ENCODE measurements around the gene NFE2L2.

NFE2L2 gene

DNA sequence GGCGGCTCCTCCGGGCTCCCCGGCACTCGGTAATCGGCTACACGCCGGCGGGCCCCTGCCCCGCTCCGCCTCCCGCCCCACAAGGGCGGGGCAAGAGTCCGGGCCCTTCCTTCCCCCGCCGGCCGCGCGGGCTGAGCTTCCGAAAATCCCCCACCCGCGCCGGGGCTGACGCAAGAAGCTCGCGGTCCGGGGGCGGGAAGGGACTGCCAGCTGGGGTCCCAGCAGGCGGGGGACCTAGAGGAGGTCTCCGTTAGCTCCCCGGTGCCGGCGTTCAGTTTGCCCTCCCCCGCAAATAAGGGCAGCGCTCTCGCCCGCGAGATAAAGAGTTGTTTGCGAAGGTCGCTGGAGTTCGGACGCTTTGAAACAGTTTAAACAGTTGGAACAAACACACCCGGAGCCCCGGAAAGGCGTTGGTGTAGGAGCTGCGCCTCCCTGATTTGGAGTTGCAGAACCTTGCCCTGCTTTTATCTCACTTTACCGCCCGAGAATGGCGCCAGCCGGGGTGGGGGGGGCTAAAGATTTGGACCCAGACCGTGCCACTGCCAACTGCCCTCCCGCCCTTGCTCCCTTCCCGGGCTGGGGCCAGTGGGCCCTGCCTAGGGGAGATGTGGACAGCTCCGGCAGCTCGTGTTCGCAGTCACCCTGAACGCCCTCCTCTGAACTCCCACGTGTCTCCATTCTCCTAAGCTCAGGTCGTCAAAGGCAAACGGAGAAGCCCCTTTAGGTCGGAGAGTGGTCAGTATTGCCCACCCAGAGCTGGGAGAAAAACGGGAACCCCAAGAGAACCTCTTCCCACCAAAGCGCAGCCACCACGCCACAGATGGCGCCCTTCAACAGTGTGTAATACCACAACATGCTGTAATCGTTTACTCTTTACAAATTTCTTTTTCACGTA is at the start of gene NFE2L2:
TSS of gene NFE2L2 (minus strand) at position 35 of the 895 bp plus-strand sequence. CDS start 151 bp downstream, outside the sequence.
- peak; percentile 94 for DNase-seq

DNA sequence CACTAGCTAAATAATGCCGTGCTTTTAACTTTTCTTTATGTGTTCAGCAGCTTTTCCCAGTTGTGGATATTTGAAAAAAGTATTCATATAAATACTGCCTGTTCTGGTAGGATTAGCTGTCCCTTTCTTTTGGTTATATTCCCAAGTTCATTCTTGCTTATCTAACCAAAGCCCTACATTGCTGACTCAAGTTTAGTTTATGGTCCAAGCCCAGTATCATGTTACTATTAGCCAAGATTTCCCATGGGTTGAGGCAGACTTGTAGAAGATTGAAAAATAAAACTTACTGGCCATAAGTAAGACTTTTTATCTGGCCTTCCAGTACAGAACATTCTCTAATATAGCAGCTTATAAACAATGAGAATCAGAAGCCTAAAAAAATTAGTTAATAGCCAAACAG is 49.7 kb upstream of the NFE2L2 start:
- no peak for DNase-seq

DNA sequence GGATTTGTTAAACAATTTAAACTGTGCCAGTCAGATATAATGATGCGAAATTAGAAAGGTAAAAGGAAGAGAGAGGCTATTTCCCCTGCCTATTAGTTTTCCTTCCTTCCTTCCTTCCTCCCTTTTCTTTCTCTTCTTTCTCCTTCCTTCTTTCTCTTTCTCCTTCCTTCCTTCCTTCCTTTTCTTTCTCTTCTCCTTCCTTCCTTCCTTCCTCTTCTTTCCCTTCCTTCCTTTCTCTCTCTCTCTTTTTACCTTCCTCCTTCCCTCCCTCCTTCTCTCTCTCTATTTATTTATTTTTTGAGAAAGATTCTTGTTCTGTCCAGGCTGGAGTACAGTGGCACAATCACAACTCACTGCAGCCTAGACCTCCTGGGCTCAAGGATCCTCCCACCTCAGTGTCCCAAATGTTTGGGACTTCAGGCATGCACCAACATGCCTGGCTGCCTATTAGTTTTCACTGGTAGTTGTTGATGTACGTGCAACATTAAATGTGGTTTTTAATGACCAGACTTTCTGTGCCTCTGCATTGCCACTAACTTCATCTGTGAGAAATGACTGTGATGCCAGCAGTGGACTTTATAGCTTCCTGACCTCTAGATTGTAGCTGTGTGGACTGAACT is 48.7 kb upstream of the NFE2L2 start:
- DNase-seq, result no peak

DNA sequence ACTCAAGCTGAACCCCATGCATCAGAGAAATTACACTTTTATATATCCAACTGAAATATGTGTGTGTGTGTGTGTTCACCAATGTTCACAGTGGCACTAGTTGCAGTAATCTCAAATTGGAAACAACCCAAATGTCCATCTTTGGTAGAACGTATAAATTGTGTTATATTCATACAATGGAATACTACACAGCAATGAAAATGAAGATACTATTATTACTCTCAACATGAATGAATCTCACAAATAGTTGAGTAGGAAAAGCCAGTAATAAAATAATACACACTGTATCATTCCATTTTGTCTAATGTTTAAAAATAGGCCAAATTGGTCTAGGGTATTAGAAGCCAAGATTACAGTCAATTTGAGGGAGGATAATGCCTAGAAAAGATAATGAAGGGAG is 48.0 kb upstream of the NFE2L2 start:
- no peak for DNase-seq

DNA sequence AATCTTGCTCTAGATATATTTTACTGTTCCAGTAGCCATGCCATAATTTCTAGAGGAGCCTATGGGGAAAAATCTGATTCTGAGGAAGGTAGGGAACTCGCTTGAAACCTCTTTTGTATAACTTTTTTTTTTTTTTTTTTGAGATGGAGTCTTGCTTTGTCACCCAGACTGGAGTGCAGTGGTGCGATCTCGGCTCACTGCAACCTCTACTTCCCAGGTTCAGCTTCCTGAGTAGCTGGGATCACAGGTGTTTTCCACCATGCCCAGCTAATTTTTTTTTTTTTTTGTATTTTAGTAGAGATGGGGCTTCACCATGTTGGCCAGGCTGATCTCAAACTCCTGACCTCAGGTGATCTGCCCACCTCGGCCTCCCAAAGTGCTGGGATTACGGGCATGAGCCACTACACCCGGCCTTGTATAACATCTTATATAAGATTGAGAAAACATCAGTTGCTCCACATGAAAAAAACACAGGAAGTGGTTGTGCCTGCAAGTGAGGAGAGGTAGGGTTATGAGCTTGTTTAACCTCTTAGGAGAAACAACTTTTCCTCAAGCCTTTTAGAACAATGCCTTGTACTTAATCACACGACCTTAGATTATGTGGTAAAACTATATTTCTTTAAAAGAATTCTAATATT is 45.3 kb upstream of the NFE2L2 start:
- peak; percentile 21 for DNase-seq

DNA sequence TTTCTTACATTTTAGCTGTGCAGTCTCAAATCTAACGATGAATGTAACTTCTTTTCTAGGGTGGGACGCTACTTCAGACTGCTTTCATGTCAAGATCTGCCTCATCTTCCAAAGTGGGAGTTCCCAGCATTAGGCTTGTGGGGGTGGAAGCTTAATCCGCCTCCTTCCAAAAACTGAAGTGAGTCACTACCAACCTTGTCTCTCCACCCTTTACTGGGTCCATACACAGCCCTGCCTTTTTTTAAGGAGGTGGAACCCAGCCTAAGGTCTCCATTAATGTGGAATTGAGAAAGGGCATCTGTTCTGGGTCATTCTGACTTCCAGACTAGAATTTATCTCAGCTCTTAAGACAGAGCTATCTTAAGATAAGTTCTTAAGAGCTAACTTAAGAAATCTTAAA is 42.0 kb upstream of the NFE2L2 start:
- DNase-seq, result no peak

DNA sequence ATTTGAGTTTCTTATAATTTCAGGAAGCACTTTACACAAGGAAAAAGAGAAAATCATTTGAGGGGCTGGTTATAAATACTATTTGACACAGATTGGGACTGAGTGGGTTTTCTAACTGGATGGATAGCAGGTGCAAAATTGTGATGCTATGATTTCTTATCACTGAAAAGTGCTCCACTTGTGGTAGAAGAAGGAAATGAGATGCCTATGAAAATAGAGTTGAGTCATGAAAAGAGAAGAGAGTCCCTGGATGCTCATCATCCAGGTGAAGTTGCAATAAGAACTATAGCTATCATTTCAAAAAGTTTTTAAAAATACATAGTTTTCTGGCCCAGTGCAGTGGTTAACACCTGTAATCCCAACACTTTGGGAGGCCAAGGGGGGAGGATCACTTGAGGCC is 39.4 kb upstream of the NFE2L2 start:
- no peak for DNase-seq

DNA sequence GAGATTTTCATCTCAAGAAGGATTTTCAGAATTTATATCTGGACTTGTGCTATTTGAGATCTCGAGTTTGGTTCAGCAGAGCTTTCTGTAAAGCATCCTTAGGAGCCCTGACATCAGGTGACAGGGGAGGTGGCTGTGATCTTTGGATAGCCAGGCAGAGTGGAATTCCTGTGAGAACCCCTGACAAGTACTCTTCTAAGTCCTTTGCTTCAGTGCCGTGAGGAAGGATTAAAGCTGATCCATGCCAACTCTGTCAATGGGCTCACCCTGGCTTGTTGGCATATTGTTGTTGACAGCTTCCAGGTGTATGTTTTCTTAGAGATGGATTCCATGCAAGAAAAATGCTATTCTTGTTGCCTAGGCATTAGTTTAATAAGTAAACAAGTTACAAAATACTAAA is 38.0 kb upstream of the NFE2L2 start:
- no peak for DNase-seq

DNA sequence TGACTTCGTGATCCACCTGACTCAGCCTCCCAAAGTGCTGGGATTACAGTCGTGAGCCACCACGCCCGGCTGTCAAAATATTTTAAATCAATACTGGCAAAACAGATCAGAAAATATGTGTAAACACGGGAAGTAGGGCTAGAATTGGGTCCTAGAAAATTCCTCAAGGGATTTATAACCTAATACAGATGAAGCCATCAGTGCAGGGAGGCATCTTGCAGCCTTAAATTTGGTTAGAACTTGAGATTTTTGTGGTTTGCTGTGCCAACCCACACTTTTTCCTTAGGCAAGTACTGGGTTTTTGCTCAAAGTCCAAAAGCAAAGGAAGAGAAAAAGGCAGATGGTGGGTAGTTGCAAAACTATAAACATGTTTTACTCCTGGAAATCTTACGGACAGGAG is 33.7 kb upstream of the NFE2L2 start:
- no peak for DNase-seq

DNA sequence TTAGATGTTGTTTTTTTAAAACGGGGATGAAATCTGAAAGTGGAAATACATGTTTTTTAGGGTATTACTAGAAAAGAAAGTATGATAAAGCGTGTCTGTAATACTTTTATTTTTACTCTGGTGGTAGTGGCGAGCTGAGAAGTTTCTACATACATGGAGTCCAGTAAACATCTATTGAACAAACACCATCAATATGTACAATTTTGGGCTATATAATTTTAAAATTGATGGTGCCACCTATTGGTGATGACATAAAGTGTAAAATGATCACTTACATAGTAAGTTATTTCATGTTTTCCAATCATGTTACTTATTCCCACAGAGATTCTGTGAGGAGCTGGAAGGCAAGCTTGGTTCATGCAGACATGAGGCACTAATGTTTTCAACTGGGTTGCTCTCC is 31.5 kb upstream of the NFE2L2 start:
- no peak for DNase-seq

DNA sequence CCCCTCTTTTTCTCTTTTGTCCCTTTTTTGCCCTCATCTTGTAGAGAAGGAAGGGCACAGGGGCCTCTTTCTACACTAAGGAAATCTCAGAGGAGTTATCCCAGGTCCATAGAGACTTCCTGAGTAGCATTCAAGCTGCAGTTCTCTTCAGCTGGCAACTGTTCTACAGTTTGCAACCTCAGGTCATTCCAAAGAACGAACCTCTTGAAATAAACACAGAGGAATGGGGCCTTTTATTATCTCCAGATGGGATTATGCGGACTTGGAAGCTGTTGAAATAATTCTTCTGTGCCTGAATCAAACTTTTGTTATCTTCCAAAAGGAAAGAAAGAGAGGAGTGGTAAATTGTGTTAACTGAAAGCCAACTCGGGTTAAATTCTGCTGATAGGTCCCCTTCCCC is 31.0 kb upstream of the NFE2L2 start:
- no peak for DNase-seq

DNA sequence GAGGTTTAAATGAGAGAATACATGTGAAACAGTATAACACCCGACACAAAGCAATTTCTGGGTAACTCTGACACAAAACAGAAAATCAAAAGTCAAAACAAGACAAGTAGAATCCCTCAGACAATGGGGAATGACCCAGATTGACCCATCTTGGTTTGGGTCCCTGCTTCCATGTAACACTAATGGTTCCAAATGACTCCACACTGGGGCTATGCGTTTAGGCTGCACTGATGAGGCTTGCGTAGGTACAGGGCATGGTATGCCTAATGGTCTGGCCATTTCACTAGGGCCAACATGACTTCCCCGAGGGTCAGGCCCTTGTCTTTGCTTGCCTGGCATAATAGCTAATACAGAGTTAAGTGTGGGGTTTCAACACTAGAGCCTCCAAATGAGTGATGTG is 27.2 kb upstream of the NFE2L2 start:
- no peak for DNase-seq

DNA sequence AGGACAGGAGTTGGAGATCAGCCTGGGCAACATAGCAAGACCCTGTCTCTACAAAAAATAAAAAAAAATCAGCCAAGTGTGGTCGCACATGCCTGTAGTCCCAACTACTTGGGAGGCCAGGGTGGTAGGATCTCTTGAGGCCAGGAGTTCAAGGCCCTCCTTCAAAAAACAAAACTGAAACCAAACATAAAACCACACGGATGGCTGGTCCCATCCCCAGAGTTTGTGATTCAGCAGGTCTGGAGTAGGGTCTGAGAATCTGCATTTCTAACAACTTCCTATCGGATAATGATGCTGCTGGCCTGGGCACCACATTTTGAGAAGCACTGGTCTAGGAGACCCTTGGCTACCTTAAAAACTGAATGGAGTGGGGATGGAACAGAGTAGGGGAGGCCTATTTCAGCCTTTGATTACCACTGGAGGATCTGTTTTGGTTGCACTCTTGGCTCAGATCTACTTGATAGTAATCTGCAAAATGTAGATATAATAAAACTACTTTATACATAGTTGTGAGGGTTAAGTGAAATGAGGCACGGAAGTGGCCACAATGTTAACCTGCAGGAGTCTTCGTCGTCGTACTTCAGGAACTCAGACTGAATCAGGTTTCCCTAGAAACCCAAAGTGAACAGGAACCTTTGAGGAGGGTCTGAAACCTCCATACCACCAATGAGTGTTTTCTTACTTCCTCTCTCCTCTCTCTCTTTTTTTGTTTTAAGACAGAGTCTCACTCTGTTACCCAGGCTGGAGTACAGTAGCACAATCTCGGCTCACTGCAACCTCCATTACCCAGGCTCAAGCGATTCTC is 25.5 kb upstream of the NFE2L2 start:
- no peak for DNase-seq

DNA sequence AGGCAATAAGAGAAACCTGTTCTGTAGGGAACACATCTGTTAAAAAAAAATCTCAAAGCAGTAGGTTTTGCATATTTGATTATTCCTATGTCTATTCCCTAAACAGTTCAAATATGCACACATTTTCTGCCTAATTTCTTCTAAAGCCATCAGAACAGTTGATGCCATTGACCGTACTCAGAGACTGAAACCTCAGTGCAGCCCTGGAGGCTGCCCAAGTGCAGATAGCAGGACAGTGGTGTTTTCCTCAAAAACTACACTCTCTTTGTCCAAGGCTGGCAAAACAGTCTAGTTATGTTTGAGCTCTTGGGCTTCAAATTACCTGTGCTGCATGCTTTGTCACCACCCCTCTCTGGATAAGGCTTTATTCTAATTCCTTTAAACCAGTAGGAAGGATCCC is 23.3 kb upstream of the NFE2L2 start:
- DNase-seq, result no peak

DNA sequence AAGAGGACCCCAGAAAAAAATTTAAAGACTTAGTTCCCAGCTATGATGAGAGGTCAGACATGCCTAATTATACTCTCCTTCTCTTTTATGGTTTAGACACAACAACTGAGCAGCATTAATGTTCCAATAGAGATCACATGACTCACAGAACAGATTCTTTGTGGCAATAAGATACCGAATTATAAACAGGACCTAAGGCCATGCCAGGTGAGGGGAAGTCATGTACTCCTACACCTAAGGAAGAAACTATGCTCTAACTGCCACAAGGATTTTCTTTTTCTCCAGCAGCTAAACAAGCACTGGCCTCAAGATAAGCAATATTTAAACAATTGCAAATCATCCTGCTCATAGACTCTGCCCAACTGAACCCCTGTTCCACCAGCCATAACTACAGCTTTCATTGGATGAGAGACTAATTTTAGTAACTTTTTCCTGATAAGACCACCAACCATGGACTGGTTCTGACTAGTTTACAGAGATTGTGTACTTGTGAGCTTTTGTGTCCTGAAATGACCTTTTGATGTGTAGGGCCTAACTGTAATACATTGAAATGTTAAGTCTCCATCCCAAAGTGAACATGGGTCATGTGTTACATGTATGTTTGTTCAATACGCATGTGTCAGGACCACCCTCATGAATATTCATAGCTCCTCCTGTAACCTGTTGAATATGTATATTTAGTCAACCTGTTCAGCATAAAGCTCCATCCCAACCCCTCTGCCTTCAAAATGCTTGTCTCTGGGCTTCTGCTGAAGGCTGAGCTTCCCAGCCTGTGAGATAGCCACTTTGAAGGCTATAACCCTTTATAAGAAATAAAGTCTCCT is 21.6 kb upstream of the NFE2L2 start:
- DNase-seq, result no peak

DNA sequence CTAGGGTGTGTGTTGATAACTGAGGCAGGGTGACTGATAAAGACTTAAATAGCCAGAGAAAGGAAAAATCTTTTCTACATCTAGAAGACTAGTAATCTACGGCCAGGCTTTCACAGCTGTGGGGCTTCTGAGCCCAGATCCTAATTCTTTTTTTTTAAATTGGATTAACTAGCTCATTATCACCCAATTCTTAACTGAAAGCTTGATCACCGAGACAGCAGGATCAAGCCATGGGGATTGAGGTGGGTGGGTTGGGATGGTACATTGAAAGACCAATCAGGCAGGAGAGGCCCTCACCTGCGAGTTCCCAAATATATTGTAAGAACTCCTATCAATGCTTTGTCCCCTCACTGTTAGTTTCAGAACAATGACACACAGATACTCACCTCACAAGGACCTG is 20.0 kb upstream of the NFE2L2 start:
- DNase-seq, result no peak

DNA sequence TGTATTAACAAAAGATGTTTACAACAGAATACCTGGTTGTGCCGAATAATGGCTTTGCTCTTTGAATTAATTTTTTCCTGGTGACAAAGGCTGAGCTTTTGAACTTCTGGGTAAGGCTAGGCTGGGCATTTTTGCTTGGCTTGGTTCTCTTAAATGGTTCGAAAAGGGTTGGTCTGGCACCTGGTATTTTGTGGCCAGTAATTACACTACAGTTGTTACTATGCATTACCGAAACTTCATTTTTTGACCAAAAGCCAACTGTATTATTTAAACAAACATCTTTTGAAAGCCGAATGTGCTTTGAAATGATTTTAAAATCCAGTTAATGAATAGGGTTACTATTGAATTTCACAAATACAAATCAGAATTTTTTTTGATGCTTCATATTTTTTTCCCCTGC is 19.4 kb upstream of the NFE2L2 start:
- no peak for DNase-seq

DNA sequence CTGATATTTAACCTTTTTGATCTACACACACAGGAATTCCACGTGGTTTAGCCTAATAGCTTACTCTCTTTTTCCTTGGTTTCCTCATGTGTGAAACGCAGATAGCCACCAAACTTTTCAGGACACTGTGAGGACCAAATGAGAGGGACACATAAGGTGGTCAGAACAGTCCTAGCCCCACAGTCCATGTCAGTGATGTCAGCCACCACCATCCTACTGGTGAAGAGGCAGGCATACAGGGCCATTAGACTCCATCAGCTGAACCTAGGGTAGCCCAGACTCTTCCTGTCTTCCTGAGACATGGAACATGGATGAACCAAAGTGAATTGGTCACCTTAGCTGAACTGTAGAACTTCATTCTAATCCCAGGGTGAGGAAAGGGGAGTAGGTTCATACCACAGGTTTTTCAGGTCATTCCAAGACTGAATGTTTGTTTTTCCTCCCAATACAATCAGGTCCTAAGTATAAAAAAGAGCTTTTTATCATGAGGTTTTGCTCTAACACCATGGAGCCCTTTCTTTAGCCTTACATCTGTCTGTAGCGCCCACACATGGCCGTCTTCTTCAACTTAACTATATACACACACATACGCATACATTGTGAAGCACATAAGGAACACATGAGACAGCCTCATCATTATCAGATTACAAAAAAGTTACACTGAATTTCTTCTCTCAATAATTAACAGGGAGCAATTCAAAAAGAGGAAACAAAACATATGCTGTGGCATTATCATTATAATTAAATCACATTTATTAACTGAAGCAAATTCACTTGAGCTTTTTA is 18.5 kb upstream of the NFE2L2 start:
- no peak for DNase-seq

DNA sequence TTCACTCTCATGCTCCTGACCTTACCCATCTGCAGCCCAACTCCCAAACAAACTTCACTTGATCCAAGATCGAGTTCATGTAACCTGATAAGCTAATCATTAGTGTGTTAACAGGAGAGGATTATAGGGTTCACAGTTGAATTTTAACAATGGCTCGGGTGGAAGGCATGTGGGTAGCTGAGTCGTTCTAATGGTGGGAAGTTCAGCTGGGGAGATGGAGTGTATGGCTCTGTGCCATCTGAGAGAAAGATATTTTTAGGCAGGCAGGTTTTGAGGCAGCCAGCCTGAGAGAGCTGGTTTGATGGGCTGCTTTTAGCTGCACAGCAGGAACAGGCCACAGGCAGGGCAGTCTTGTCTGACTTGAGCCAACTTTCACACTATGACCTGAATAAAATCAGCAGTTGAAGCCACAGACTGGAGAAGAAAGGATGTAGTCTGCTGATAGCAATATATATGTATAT is 17.7 kb upstream of the NFE2L2 start:
- no peak for DNase-seq

DNA sequence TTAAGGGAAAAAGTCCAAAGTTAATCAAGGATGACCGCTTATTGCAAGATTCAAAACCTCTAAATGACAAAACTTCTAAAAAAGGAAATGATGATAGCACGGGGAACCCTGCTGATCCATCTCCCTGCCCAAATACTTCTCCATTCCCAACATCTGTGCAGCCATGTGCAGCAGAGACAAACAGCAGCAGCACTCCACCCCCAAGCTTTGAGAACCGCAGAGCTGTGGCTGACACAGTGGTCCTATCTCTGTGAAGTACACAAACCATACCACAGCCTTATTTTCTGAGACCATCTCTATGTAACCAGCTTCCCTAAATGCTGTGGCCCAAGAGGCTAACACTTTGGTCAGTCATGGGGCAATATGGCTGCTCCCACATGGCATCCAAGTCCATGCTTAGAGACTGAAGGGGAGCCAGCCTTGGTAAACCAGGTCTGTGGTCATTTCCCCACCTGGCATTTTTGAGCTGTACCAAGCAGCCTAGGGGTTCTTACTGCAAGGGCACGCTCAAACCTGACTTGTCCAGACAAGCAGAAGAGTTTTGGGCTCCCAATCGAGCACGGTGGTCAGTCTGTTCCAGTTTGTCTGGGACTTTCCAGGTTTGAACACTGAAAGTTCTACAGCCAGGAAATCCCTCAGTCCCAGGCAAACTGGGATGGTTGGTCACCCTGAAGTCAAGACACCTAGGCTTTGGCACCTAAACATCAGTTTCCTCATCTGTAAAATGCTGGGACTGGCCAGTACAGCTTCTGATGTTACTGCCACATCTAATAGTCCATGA is 17.1 kb upstream of the NFE2L2 start:
- DNase-seq, result peak; percentile 56

DNA sequence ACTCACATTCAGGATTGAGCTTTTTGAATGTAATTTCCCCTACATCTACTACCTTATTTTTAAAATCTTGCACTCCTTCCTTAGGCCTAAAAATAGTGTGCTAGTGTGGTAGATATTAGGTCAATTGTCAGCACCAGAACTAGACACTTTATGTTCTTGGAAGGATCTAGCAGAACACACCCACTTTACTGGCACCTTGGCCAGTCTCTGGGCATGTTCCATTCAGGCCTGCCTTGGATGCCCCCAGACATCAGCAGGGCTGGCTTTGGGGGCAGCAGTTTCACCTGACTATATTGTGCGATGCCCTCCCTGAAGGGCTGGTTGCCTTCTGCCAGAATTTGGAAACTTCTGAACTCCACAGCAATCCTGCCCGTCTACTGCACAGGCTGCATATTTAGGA is 15.3 kb upstream of the NFE2L2 start:
- no peak for DNase-seq

Measured in CD4-positive, alpha-beta T cell treated with Interleukin-15 for 1 hour (primary cell).